SK-N-SH (cell line): ENCODE measurements around the gene LENG1. TPM values are rescaled to one million over a fixed set of nuclear protein-coding genes. Genes with fewer than 3 reads are reported as not detected.
A peak's percentile ranks its signal among the peaks of the same experiment; 100 is the strongest.
"Not testable (repeated sequence)": the region's sequence is repeated elsewhere in the genome, so short reads cannot be mapped to it uniquely, and the experiment has no call there.

Source experiments
- CTCF ChIA-PET: fragments of 300-600, 350-600 bp; formaldehyde crosslinking; extraction: SDS; loops from one replicate; lab custom pipeline; 2021; lab: Yijun Ruan, JAX
- POLR2A ChIA-PET: fragments of 350-600 bp; sonication (Branson Sonifier 250); formaldehyde crosslinking; extraction: SDS; loops from one replicate; lab custom pipeline; 2020; ENCODE audit warnings: antibody characterized with exemption, inconsistent platforms; lab: Yijun Ruan, JAX
- DNase-seq: peaks from one replicate; pipeline ENCODE4 v3.0.0; 2012
- H2AFZ ChIP-seq: fragments of 200-600 bp; sonication (generic); 2 replicates; pipeline ENCODE4 v1.8.1; 2016; ENCODE audit warnings: antibody characterized with exemption, mild to moderate bottlenecking, low read depth
- H3F3A ChIP-seq: fragments of 200-600 bp; sonication (generic); replicated peaks from 2 replicates; pipeline ENCODE3; 2016; ENCODE audit warnings: antibody characterized with exemption, mild to moderate bottlenecking; ENCODE audit not compliant: insufficient read depth
- H3K27ac ChIP-seq, 2 experiments: fragments of 200-500 bp in 1 of 2; fragments of 200-600 bp in 1 of 2; sonication (Bioruptor generic) in 1 of 2; sonication (generic), shearing (Covaris generic) in 1 of 2; 2 replicates each; pipeline versions ENCODE4 v1.5.1 to v1.6.1; 2014 to 2016; ENCODE audit warnings: low read depth in 2 of 2, inconsistent platforms in 1 of 2, low read length in 1 of 2, mild to moderate bottlenecking in 1 of 2, mixed read lengths in 1 of 2
- H3K27me3 ChIP-seq: fragments of 200-600 bp; sonication (generic), shearing (Covaris generic); 2 replicates; pipeline ENCODE4 v1.6.1; 2016; ENCODE audit warnings: mixed run types; ENCODE audit not compliant: insufficient read depth
- H3K36me3 ChIP-seq, 2 experiments: fragments of 200-500 bp in 1 of 2; fragments of 200-600 bp in 1 of 2; sonication (Bioruptor generic) in 1 of 2; sonication (generic) in 1 of 2; replicated peaks in 1 of 2; 2 replicates each; pipeline versions ENCODE3 to v1.5.1; 2014 to 2016; ENCODE audit warnings: low read length in 1 of 2, mild to moderate bottlenecking in 1 of 2; ENCODE audit not compliant: insufficient read depth in 2 of 2, control insufficient read depth in 1 of 2
- H3K4me1 ChIP-seq, 2 experiments: fragments of 200-500 bp in 1 of 2; fragments of 200-600 bp in 1 of 2; sonication (Bioruptor generic) in 1 of 2; sonication (generic), shearing (Covaris generic) in 1 of 2; 2 replicates each; pipeline versions ENCODE4 v1.5.1 to v1.6.1; 2014 to 2016; ENCODE audit warnings: low read depth in 1 of 2, low read length in 1 of 2, mixed run types in 1 of 2; ENCODE audit not compliant: insufficient read depth in 2 of 2, control insufficient read depth in 1 of 2
- H3K4me2 ChIP-seq: fragments of 200-600 bp; sonication (generic), shearing (Covaris generic); 2 replicates; pipeline ENCODE4 v1.6.1; 2017; ENCODE audit warnings: mixed run types
- H3K4me3 ChIP-seq, 2 experiments: fragments of 200-500 bp in 1 of 2; fragments of 200-600 bp in 1 of 2; sonication (Bioruptor generic) in 1 of 2; sonication (generic), shearing (Covaris generic) in 1 of 2; 2 replicates each; pipeline versions ENCODE4 v1.5.1 to v1.8.1; 2014 to 2016; ENCODE audit warnings: low read depth in 2 of 2, inconsistent platforms in 1 of 2, low read length in 1 of 2, mild to moderate bottlenecking in 1 of 2, mixed read lengths in 1 of 2, moderate library complexity in 1 of 2
- H3K79me2 ChIP-seq: fragments of 200-600 bp; sonication (generic); 2 replicates; pipeline ENCODE4 v1.8.1; 2017; ENCODE audit warnings: mild to moderate bottlenecking; ENCODE audit not compliant: insufficient read depth
- H3K9ac ChIP-seq: fragments of 200-600 bp; sonication (generic); 2 replicates; pipeline ENCODE4 v1.6.1; 2017; ENCODE audit warnings: mixed run types
- H3K9me2 ChIP-seq: fragments of 200-600 bp; sonication (generic); 2 replicates; pipeline ENCODE4 v1.6.1; 2017; ENCODE audit warnings: mixed run types
- H3K9me3 ChIP-seq: fragments of 200-600 bp; sonication (generic); 2 replicates; pipeline ENCODE4 v1.6.1; 2017; ENCODE audit warnings: mixed run types, mild to moderate bottlenecking, moderate library complexity
- H4K20me1 ChIP-seq: fragments of 200-600 bp; sonication (generic); 2 replicates; pipeline ENCODE4 v1.6.1; 2017; ENCODE audit warnings: mild to moderate bottlenecking, mixed run types; ENCODE audit not compliant: insufficient read depth
- ELF1 ChIP-seq: IDR thresholded peaks from 2 replicates; pipeline ENCODE4 v1.4.0; 2012
- GABPA ChIP-seq: IDR thresholded peaks from 2 replicates; pipeline ENCODE4 v1.4.0; 2012; ENCODE audit warnings: low read depth, mild to moderate bottlenecking
- GATA2 ChIP-seq: sonication (generic); formaldehyde crosslinking; IDR thresholded peaks from 2 replicates; pipeline ENCODE4 v1.5.0; 2020; ENCODE audit warnings: mild to moderate bottlenecking, missing genetic modification reagents
- JUND ChIP-seq: IDR thresholded peaks from 2 replicates; pipeline ENCODE4 v1.4.0; 2012
- PBX3 ChIP-seq: IDR thresholded peaks from 2 replicates; pipeline ENCODE4; 2012
- TAF1 ChIP-seq: IDR thresholded peaks from 2 replicates; pipeline ENCODE4 v1.6.1; 2012; ENCODE audit warnings: low read depth, mild to moderate bottlenecking, low read length, moderate library complexity, borderline replicate concordance
- WGBS: methylation state at CpG from one replicate; pipeline ENCODE4 v1.1.6; 2017; ENCODE audit warnings: low lambda C conversion rate; 5-methylcytosine and 5-hydroxymethylcytosine counted together
- polyA plus RNA-seq, 3 experiments: library from polyadenylated mRNA; depleted of rRNA; stranded (reverse); fragments of >200 nt; gene quantifications; 2 replicates each; pipeline ENCODE4 v1.2.3, GENCODE V29; 2012

Gene LENG1
- polyA plus RNA-seq, 1 of the 3 experiments (the other 2 are of a cell fraction), result 11.4 TPM

DNA sequence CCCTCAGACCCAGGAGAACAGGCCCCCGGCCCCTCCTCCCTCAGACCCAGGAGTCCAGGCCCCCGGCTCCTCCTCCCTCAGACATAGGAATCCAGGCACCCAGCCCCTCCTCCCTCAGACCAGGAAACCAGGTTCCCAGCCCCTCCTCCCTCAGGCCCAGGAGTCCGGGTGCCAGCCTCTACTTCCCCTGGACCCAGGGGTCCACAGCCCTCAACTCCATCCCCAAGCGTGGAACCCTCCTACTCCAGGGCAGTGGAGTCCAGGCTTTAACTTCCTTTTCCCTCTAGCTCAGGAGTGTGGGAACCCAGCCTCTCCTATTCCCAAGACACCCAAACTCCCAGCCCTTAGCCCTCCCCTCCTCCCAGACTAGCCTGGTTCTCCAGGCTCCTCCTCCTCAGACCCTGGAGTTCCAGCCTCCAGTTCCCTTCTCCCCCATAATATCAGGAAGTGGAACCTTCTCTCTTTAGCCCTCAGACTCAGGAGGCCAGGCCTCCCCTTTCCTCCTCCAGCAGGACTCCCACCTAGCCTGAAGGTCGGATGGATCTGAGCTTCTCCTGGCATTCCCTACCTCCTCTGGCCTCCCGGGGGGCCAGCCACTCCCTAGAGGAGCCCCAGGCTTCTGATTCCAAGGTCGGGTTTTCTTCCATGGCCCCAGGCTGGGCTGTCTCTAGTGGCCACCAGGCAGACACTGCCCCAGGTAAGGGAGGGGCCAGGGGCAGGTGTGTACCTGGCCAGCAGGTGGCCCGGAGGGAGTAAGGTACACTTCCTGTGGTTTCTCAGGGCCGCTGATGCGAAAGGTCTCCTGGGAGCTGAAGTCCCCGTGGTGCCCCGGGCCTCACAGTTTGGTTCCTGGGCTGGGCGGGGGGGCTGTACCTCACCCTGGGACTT, 13.2 kb upstream of the LENG1 start, which contains the start of gene TMC4:
Gene TMC4 (minus strand): TSS at position 690 of the 888 bp plus-strand sequence. CDS start 43 bp downstream, at position 647.
- Histone ChIP-seq H3K27ac (no peak within 1 kb of the TSS), H2AFZ (no peak within 1 kb of the TSS), H4K20me1 (no peaks in the 10 kb centered on the region), H3F3A (peaks cover 5% of the 10 kb centered on the region), H3K4me3 (no peak within 1 kb of the TSS), H3K9ac (no peak within 1 kb of the TSS), H3K79me2 (no peaks in the 10 kb centered on the region), H3K9me3 (no peaks in the 10 kb centered on the region), H3K9me2 (no peaks in the 10 kb centered on the region), H3K4me1 (peaks cover 5 to 6% of the 10 kb centered on the region in 2 experiments; a peak in 2 of 4 replicates), H3K4me2 (0 out of 2 replicates have a peak within 1 kb of the TSS, but pooled peaks have one; percentile 25), H3K27me3 (no peaks in the 10 kb centered on the region), H3K36me3 (peaks cover 0 to 3% of the 10 kb centered on the region in 2 experiments)
- WGBS, result 19% methylated on average over 8 of the region's 13 CpGs
- POLR2A ChIA-PET, result no interaction called here
- TF ChIP-seq PBX3 (peak; percentile 26; the same call in 1 of the 2 replicates), TAF1 (no peak), ELF1 (peak; percentile 27; the same call in 1 of the 2 replicates), GATA2 (CRISPR knock-in tag) (no peak), JUND (0 out of 2 replicates have a peak, but pooled peaks have one; percentile 3), GABPA (peak; percentile 38)
- CTCF ChIA-PET, result interaction anchor here (1.6 to 3.0 kb wide), 5 partner anchors 11 to 218 kb away, joined by 5 to 13 read pairs (median 7); partner anchors contain the start of genes LENG1 and MBOAT7
- no peak for DNase-seq

GRCh38 chr19:54171736-54172431, 12.4 kb upstream of the LENG1 start:
- H3K9me3 ChIP-seq, H3K4me2 ChIP-seq, H3K36me3 ChIP-seq, H3K27ac ChIP-seq, DNase-seq, H4K20me1 ChIP-seq, H3K79me2 ChIP-seq, H3K9ac ChIP-seq, H3F3A ChIP-seq, H3K9me2 ChIP-seq, H3K4me1 ChIP-seq, POLR2A ChIA-PET, H3K4me3 ChIP-seq, H3K27me3 ChIP-seq, H2AFZ ChIP-seq: not testable (repeated sequence)
- WGBS, result 63% methylated on average over 5 of the region's 23 CpGs
- CTCF ChIA-PET, result interaction anchor here (1.2 to 3.0 kb wide), 3 partner anchors 13 to 94 kb away, joined by 3 to 13 read pairs (median 9); partner anchors contain the start of gene LENG1
